HG02610 (cell line): Measurements from ENCODE around the gene FANCD2OS.
"Not testable (repeated sequence)": the region's sequence is repeated elsewhere in the genome, so short reads cannot be mapped to it uniquely, and the experiment has no call there.

Experiments used
- ATAC-seq: cut with Tn5 transposase; IDR thresholded peaks from one replicate; pipeline ENCODE4 v1.9.1; 2021; ENCODE audit warnings: mild to moderate bottlenecking, moderate library complexity; ENCODE audit not compliant: unreplicated experiment

The FANCD2OS gene

DNA sequence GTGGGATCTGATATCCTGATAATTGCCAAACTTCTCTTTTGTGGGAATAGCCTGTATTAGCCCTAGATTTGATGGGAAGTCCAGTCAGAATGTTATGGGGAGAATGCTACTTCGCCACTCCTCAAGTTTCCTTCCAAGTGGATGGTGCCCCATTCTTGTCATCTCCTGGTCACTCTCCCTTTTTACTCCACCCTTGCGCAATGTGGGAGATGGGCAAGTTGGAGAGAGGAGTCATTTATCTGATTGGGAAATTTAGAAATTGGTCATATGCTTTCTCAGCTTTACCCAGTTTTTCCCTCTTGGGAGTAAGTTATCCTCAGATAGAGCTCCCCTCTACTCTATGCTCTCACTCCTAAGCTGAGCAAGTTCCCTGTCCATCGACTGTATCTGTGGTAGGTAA is 14.4 kb downstream of the FANCD2OS start:
- ATAC-seq = no peak

DNA sequence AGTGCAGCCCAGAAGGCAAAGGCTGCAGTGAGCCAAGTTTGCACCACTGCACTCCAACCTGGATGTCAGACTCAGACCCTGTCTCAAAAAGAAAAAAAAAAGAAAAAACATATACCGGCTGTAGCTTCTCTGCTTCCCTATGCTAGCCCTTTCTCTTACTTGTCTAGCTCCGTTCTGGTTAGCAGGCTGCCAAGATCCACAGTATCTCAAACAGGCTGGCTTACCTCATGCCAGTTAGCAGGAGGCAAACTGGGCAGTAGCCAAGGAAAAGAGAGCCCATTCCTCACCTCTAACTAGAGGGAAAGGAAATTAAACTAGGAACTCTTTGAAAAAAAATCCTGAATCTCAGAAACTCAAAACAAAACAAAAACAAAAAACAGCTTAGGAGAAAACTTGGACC is 16.7 kb downstream of the FANCD2OS start:
- not testable (repeated sequence) for ATAC-seq

DNA sequence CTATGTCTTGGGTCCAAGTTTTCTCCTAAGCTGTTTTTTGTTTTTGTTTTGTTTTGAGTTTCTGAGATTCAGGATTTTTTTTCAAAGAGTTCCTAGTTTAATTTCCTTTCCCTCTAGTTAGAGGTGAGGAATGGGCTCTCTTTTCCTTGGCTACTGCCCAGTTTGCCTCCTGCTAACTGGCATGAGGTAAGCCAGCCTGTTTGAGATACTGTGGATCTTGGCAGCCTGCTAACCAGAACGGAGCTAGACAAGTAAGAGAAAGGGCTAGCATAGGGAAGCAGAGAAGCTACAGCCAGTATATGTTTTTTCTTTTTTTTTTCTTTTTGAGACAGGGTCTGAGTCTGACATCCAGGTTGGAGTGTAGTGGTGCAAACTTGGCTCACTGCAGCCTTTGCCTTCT is 17.3 kb downstream of the FANCD2OS start:
- not testable (repeated sequence) for ATAC-seq

DNA sequence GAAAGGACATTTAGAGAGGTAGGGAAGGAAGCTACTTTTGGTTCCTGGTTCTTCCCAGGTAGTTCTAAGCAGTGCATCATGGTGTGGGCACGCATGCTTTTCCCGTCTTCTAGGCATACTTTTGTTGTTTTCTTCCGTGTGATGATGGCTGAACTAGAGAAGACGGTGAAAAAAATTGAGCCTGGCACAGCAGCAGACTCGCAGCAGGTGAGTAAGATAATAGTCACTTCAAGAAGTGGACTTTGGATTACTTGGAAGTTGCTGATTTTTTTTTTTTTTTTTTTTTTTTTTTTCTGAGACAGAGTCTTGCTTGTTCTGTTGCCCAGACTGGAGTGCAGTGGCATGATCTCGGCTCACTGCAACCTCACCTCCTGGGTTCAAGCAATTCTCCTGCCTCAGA is 17.9 kb downstream of the FANCD2OS start:
- no peak for ATAC-seq

DNA sequence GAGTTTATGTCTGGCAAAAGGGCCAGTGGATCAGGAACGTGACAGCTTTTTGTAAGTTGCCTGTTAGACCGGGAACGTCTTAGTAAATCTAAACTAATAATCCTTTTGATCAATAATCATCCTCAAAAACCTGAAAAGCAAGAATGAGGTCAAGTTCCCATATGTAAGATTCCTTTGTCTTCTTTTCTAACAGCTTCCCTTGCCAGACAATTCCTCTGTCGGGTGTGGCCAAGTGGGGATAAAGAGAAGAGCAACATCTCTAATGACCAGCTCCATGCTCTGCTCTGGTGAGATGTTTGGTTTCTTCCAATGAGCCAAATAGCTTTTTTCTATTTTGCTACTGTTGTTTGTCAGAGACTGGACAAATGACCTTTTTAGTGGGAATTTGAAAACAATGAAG is 19.8 kb downstream of the FANCD2OS start:
- no peak for ATAC-seq

DNA sequence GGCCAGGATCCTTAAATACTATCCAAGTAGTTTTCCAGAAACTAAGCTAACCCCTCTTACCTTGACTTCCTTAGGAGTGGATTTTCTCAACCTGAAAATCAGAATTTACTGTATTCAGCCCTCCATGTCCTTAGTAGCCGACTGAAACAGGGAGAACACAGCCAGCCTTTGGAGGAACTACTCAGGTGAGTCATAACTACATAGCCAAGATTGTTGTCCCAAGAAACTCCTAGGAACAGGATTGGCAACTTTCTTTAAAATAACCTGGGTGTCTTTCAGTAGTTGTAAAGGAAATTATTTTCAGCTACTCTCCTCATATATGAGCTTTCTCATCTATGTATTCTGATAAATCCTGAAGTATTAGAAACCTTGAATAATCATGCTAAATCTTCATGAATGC is 22.3 kb downstream of the FANCD2OS start:
- ATAC-seq = no peak

DNA sequence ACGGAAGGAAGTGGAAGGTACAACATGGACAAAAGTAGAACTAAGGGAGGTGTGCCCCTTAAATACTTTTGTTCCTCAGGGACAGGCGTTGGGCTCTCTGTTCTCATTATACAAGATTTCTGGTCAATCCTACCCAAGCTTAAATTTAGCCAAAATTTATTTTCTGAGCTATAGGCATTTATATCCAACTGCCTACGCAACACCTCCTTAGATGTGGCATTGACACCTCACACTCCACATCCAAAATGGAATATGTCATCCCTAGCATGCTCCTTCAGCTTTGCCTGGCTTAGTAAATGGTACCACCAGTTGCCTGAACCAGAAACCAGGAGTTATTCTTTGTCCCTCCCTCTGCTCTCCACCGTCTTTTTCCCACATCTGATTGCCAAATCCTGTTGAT is 26.2 kb downstream of the FANCD2OS start:
- ATAC-seq = no peak

DNA sequence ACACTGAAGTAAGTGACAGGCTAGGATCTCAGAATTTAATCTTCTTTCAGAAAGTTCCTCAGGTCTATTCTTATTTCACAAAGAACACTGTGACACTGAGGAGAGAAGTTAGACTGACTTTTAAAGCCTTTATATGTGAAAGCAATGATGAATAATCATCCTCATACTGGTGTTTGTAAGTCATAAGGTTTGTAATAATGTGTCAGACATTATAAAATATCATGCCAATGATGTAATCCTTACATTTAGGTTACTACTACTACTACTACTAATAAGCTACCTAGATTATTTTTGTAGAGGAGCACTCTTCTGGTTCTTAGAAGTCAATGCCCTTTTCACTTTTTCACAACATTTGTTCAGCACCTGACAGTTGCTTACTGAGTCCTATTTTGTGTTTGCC is 33.4 kb downstream of the FANCD2OS start:
- no peak for ATAC-seq

DNA sequence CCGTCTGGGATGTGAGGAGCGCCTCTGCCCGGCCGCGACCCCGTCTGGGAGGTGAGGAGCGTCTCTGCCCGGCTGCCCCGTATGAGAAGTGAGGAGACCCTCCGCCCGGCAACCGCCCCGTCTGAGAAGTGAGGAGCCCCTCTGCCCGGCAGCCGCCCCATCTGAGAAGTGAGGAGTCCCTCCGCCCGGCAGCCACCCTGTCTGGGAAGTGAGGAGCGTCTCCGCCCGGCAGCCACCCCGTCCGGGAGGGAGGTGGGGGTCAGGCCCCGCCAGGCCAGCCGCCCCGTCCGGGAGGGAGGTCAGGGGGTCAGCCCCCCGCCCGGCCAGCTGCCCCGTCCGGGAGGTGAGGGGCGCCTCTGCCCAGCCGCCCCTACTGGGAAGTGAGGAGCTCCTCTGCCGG is 38.0 kb downstream of the FANCD2OS start:
- not testable (repeated sequence) for ATAC-seq

DNA sequence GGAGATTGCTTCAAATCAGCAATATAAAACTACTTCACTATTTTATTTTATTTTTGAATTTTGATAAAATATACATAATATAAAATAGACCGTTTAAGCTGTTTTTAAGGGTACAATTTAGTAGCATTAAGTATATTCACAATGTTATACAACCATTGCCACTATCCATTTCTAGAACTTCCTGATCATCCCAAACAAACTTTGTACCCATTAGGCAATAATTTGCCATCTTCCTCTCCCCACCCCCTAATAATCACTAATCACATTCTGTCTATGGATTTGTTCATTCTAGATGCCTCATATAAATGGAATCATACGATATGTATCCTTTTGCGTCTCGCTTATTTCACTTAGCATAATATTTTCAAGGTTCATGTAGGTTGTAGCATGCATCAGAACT is 53.0 kb downstream of the FANCD2OS start:
- ATAC-seq = no peak
